ENCODE measurements around the gene ATL1.

Gene ATL1

GRCh38 chr14:50559990-50560930 lies at the start of gene ATL1:
TSS of gene ATL1 (plus strand) at chr14:50560145. CDS start at chr14:50560266, 121 bp downstream.
- peak; percentile 29 for DNase-seq

- DNase-seq: no peak
These were observed 49.8 kb upstream of the ATL1 start for GRCh38 chr14:50510157-50510556.

GRCh38 chr14:50512463-50512862 lies 47.5 kb upstream of the ATL1 start:
- DNase-seq: no peak

- no peak for DNase-seq
These were observed 43.9 kb upstream of the ATL1 start for GRCh38 chr14:50516091-50516490.

GRCh38 chr14:50520947-50521815 lies 38.8 kb upstream of the ATL1 start:
- DNase-seq: peak; percentile 29

- no peak for DNase-seq
These were observed 38.0 kb upstream of the ATL1 start for GRCh38 chr14:50521912-50522341.

- no peak for DNase-seq
These were observed 36.5 kb upstream of the ATL1 start for GRCh38 chr14:50523271-50524041.

- no peak for DNase-seq
These were observed 35.9 kb upstream of the ATL1 start for GRCh38 chr14:50524060-50524459.

GRCh38 chr14:50524731-50525515 lies 35.0 kb upstream of the ATL1 start:
- no peak for DNase-seq

GRCh38 chr14:50528000-50528399 lies 31.9 kb upstream of the ATL1 start:
- DNase-seq: peak; percentile 30

- no peak for DNase-seq
These were observed 30.4 kb upstream of the ATL1 start for GRCh38 chr14:50529288-50530179.

GRCh38 chr14:50530358-50530757 lies 29.6 kb upstream of the ATL1 start:
- peak; percentile 63 for DNase-seq

- DNase-seq: no peak
These were observed 29.1 kb upstream of the ATL1 start for GRCh38 chr14:50530794-50531365.

- DNase-seq: peak; percentile 30
These were observed 28.1 kb upstream of the ATL1 start for GRCh38 chr14:50531595-50532501.

GRCh38 chr14:50532502-50533240 lies 27.3 kb upstream of the ATL1 start, which contains the start of gene MAP4K5:
TSS of gene MAP4K5 (minus strand) at chr14:50532569. CDS start at chr14:50532049, 520 bp downstream.
- DNase-seq: peak; percentile 70

GRCh38 chr14:50533241-50533705 lies 26.7 kb upstream of the ATL1 start:
- DNase-seq: no peak

- no peak for DNase-seq
These were observed 26.1 kb upstream of the ATL1 start for GRCh38 chr14:50533806-50534205.

GRCh38 chr14:50534416-50534815 lies 25.5 kb upstream of the ATL1 start:
- no peak for DNase-seq

All from kidney glomerular epithelial cell (primary cell).